Endothelial cell of umbilical vein (primary cell): Measurements from ENCODE around the gene IRS1. TPM values are rescaled to one million over a fixed set of nuclear protein-coding genes. Genes with fewer than 3 reads are reported as not detected.

Source experiments
- BruUV-seq: library from RNA; stranded (reverse); fragments of 400-500 nt; replicated peaks from 2 replicates; lab custom pipeline; 2021; lab: Mats Ljungman, UMichigan
- CTCF ChIA-PET: fragments of 300-600, 350-600 bp; sonication (Branson Sonifier 250); formaldehyde crosslinking; loops from one replicate; lab custom pipeline; 2021; ENCODE audit warnings: antibody characterized with exemption, inconsistent platforms; lab: Charles Lee
- POLR2A ChIA-PET: fragments of 300-600, 350-600 bp; sonication (Branson Sonifier 250); formaldehyde crosslinking; loops from one replicate; lab custom pipeline; 2021; ENCODE audit warnings: antibody characterized with exemption, inconsistent platforms; lab: Charles Lee
- DNase-seq: peaks from one replicate; pipeline ENCODE4 v3.0.0-alpha.2; 2011; ENCODE audit warnings: low read depth, low spot score
- FAIRE-seq: peaks from 2 replicates; lab custom pipeline; 2011; peaks lifted over from hg19 to GRCh38; lab: Jason Lieb, UNC
- H2AFZ ChIP-seq: 2 replicates; pipeline ENCODE4 v1.6.0; 2012; ENCODE audit warnings: low read depth, low read length, control low read depth, inconsistent platforms
- H3K27ac ChIP-seq: 2 replicates; pipeline ENCODE4 v1.5.1; 2011; ENCODE audit warnings: low read depth, mild to moderate bottlenecking, control low read depth, low read length, moderate library complexity; ENCODE audit not compliant: insufficient read depth
- H3K27me3 ChIP-seq, 2 experiments: 2 replicates each; pipeline versions ENCODE4 v1.6.0 to v1.6.1; 2011; ENCODE audit warnings: low read length in 2 of 2, mixed read lengths in 1 of 2; ENCODE audit not compliant: control insufficient read depth in 2 of 2, insufficient read depth in 2 of 2
- H3K36me3 ChIP-seq, 2 experiments: 2 replicates in 1 of 2; 3 replicates in 1 of 2; pipeline ENCODE4 v1.5.1; 2011; ENCODE audit warnings: low read length in 2 of 2, mild to moderate bottlenecking in 1 of 2, moderate library complexity in 1 of 2; ENCODE audit not compliant: control insufficient read depth in 2 of 2, insufficient read depth in 2 of 2; ENCODE audit errors: extremely low read depth in 1 of 2
- H3K4me1 ChIP-seq: 3 replicates; pipeline ENCODE4 v1.5.1; 2011; ENCODE audit warnings: mild to moderate bottlenecking, low read length; ENCODE audit not compliant: control insufficient read depth, insufficient read depth; ENCODE audit errors: extremely low read depth
- H3K4me2 ChIP-seq: 2 replicates; pipeline ENCODE4 v1.6.1; 2011; ENCODE audit warnings: low read length, control low read depth, mixed read lengths; ENCODE audit not compliant: insufficient read depth
- H3K4me3 ChIP-seq, 3 experiments: fragments of 200-600 bp in 1 of 3; sonication (generic), shearing (Covaris generic) in 1 of 3; replicated peaks in 1 of 3; 2 replicates each; pipeline ENCODE4 v1.5.1; 2011 to 2016; ENCODE audit warnings: control low read depth in 3 of 3, low read length in 3 of 3, mild to moderate bottlenecking in 2 of 3, inconsistent platforms in 1 of 3, low read depth in 1 of 3, moderate library complexity in 1 of 3; ENCODE audit not compliant: insufficient read depth in 1 of 3
- H3K79me2 ChIP-seq: 2 replicates; pipeline ENCODE4 v1.6.0; 2012; ENCODE audit warnings: low read length, inconsistent platforms; ENCODE audit not compliant: control insufficient read depth, insufficient read depth
- H3K9ac ChIP-seq: replicated peaks from 2 replicates; pipeline ENCODE3; 2011; ENCODE audit warnings: low read length, control low read depth; ENCODE audit not compliant: insufficient read depth; ENCODE audit errors: extremely low read depth
- H3K9me1 ChIP-seq: replicated peaks from 3 replicates; pipeline ENCODE4 v1.6.0; 2011; ENCODE audit warnings: mild to moderate bottlenecking, low read length; ENCODE audit not compliant: control insufficient read depth, insufficient read depth; ENCODE audit errors: extremely low read depth
- H3K9me3 ChIP-seq: replicated peaks from 2 replicates; pipeline ENCODE4 v1.5.1; 2012; ENCODE audit warnings: low read length, inconsistent platforms; ENCODE audit not compliant: control insufficient read depth, insufficient read depth
- H4K20me1 ChIP-seq: replicated peaks from 2 replicates; pipeline ENCODE3; 2011; ENCODE audit warnings: mild to moderate bottlenecking, low read length; ENCODE audit not compliant: control insufficient read depth, insufficient read depth; ENCODE audit errors: extremely low read depth
- CTCF ChIP-seq, 2 donors: IDR thresholded peaks; 1 replicate in 1 of 2; 2 replicates in 1 of 2; pipeline ENCODE4 v1.5.1; 2011; ENCODE audit warnings: low read length in 2 of 2, mild to moderate bottlenecking in 2 of 2, moderate library complexity in 2 of 2, control low read depth in 1 of 2, inconsistent platforms in 1 of 2, low read depth in 1 of 2; ENCODE audit not compliant: insufficient read depth in 1 of 2; ENCODE audit errors: extremely low read depth in 1 of 2
- EZH2 ChIP-seq: IDR thresholded peaks from 2 replicates; pipeline ENCODE4 v1.6.1; 2012; ENCODE audit warnings: borderline replicate concordance, low read depth, mild to moderate bottlenecking, moderate library complexity, low read length, inconsistent platforms; ENCODE audit not compliant: severe bottlenecking
- FOS ChIP-seq: IDR thresholded peaks from 2 replicates; pipeline ENCODE4 v1.6.1; 2011; ENCODE audit warnings: mild to moderate bottlenecking, low read length, moderate library complexity, borderline replicate concordance; ENCODE audit not compliant: insufficient read depth
- GATA2 ChIP-seq: IDR thresholded peaks from 2 replicates; pipeline ENCODE4 v1.7.0; 2011; ENCODE audit warnings: low read depth, mild to moderate bottlenecking, moderate library complexity, mixed read lengths, low read length; ENCODE audit not compliant: insufficient read length, insufficient read depth
- JUN ChIP-seq: IDR thresholded peaks from 2 replicates; pipeline ENCODE4 v1.6.1; 2011; ENCODE audit warnings: borderline replicate concordance, low read depth; ENCODE audit not compliant: insufficient read length, insufficient read depth
- MAX ChIP-seq: IDR thresholded peaks from 2 replicates; pipeline ENCODE4 v1.6.1; 2011; ENCODE audit not compliant: insufficient read depth, insufficient read length
- MYC ChIP-seq: IDR thresholded peaks from one replicate; pipeline ENCODE4 v1.6.1; 2011; ENCODE audit warnings: mild to moderate bottlenecking, low read depth, low read length
- POLR2A ChIP-seq: IDR thresholded peaks from 2 replicates; pipeline ENCODE4 v1.6.1; 2012; ENCODE audit warnings: low read depth, mild to moderate bottlenecking, control low read depth, low read length
- POLR2AphosphoS5 ChIP-seq: IDR thresholded peaks from 2 replicates; pipeline ENCODE4 v1.6.1; 2012; ENCODE audit warnings: low read depth, mild to moderate bottlenecking, control low read depth, low read length, moderate library complexity; ENCODE audit not compliant: insufficient read depth
- dilution Hi-C: fragments of 300-500 bp; cut with MboI; formaldehyde crosslinking; loops from one replicate; pipeline ENCODE4 v1.15.0; 2019; ENCODE audit warnings: low sequenced_read_pairs; ENCODE audit not compliant: extremely low pct_ligation_motif_present
- intact Hi-C: fragments of 100-400 bp; cut with micrococcal nuclease; formaldehyde crosslinking; loops from one replicate; pipeline ENCODE4 v1.10.0; 2022
- polyA plus RNA-seq, 4 experiments: library from polyadenylated mRNA; depleted of rRNA in 3 of 4; stranded (reverse) in 3 of 4; unstranded in 1 of 4; fragments of >200 nt; gene quantifications; 2 replicates each; pipeline versions ENCODE4 v1.2.1 to v1.2.3, GENCODE V29; 2011 to 2012; ENCODE audit warnings: missing spikeins in 1 of 4
- total RNA-seq: library from RNA; stranded (reverse); gene quantifications from 2 replicates; pipeline ENCODE4 v1.2.3, GENCODE V29; 2021

IRS1 gene
- total and polyA plus RNA-seq, 2 donors (not counting 3 experiments of a cell fraction or from before 2014, with no cell fraction given) = 0.10 to 0.11 TPM

GRCh38 chr2:226783885-226784284, 15.7 kb downstream of the IRS1 start:
- DNase-seq (no peak), FAIRE-seq (no peak)
- intact Hi-C loops = no loop called here
- no peak overlapping the region for H3K4me2 ChIP-seq
- no peaks in the 10 kb centered on the region for H3K9me3 ChIP-seq
- peaks cover 0 to 8% of the 10 kb centered on the region in 2 experiments for H3K27me3 ChIP-seq
- no peaks in the 10 kb centered on the region for H4K20me1 ChIP-seq
- no peaks in the 10 kb centered on the region for H3K36me3 ChIP-seq
- H3K9me1 ChIP-seq = no peaks in the 10 kb centered on the region
- no peak overlapping the region for H3K4me3 ChIP-seq
- CTCF ChIA-PET = interaction anchor here (1.3 kb wide), 1 partner anchor 18 kb away, joined by 5 read pairs; no protein-coding TSS in a partner anchor
- H2AFZ ChIP-seq = no peak overlapping the region
- H3K9ac ChIP-seq = no peak overlapping the region
- H3K79me2 ChIP-seq = no peaks in the 10 kb centered on the region
- no peak for TF ChIP-seq CTCF (IDR thresholded peaks at IDR 0.05; ENCODE audit: extremely low read depth in 1 of 2, insufficient read depth in 1 of 2, low read depth in 1 of 2, low read length in 2 of 2)
- no TSS peak for BruUV-seq
- POLR2A ChIA-PET = no interaction called here
- no peaks in the 10 kb centered on the region for H3K4me1 ChIP-seq
- dilution Hi-C loops = no loop called here
- H3K27ac ChIP-seq = no peak overlapping the region

- no peak overlapping the region for H3K27ac ChIP-seq
Measured at GRCh38 chr2:226782092-226782713, 17.4 kb downstream of the IRS1 start.

More at GRCh38 chr2:226782092-226782713, 17.4 kb downstream of the IRS1 start:
- CTCF ChIA-PET = no interaction called here
- intact Hi-C loops = no loop called here
- Histone ChIP-seq H3K9me1 (no peaks in the 10 kb centered on the region), H3K4me3 (no peak overlapping the region), H3K4me2 (no peak overlapping the region), H2AFZ (no peak overlapping the region), H3K36me3 (no peaks in the 10 kb centered on the region), H3K79me2 (no peaks in the 10 kb centered on the region), H3K27me3 (no peaks in the 10 kb centered on the region), H3K4me1 (no peaks in the 10 kb centered on the region), H3K9ac (no peak overlapping the region), H3K9me3 (no peaks in the 10 kb centered on the region), H4K20me1 (no peaks in the 10 kb centered on the region)
- no peak for TF ChIP-seq FOS
- TF ChIP-seq JUN = no peak
- TF ChIP-seq EZH2 = no peak
- no peak for TF ChIP-seq MAX
- TF ChIP-seq POLR2AphosphoS5 = no peak
- no peak for TF ChIP-seq CTCF (IDR thresholded peaks at IDR 0.05; ENCODE audit: extremely low read depth in 1 of 2, insufficient read depth in 1 of 2, low read depth in 1 of 2, low read length in 2 of 2)
- no peak for TF ChIP-seq GATA2
- no peak for TF ChIP-seq POLR2A
- TF ChIP-seq MYC = no peak
- POLR2A ChIA-PET = no interaction called here
- no TSS peak for BruUV-seq
- dilution Hi-C loops = no loop called here
- FAIRE-seq (no peak), DNase-seq (no peak)
